Activated T-helper 2 cell treated with anti-CD3 and anti-CD28 coated beads, Interferon-gamma antibody, Interleukin-2, Interleukin-4, amounts not matched to agents 10 μg/mL and 5 μg/mL and 100 μg/mL, durations not matched to agents 14 hours and 24 hours and 36 hours (primary cell): ENCODE measurements around the gene HS3ST5. TPM values are rescaled to one million over a fixed set of nuclear protein-coding genes. Genes with fewer than 3 reads are reported as not detected.

ENCODE experiments used
- DNase-seq: peaks from one replicate; pipeline ENCODE4 v3.0.0; 2021; ENCODE audit warnings: low spot score
- H3K27ac Mint-ChIP-seq: one replicate; pipeline ENCODE4 v1.8.0; 2021; ENCODE audit warnings: mixed read lengths
- H3K27me3 Mint-ChIP-seq: one replicate; pipeline ENCODE4 v1.8.0; 2021; ENCODE audit warnings: low read depth, mixed read lengths
- H3K36me3 Mint-ChIP-seq: one replicate; pipeline ENCODE4 v1.8.0; 2021; ENCODE audit warnings: low read depth, mixed read lengths
- H3K4me1 Mint-ChIP-seq: one replicate; pipeline ENCODE4 v1.8.0; 2021; ENCODE audit warnings: low read depth, mixed read lengths
- H3K4me3 Mint-ChIP-seq: one replicate; pipeline ENCODE4 v1.8.0; 2021; ENCODE audit warnings: low read depth, mild to moderate bottlenecking, moderate library complexity, mixed read lengths
- H3K9me3 Mint-ChIP-seq: one replicate; pipeline ENCODE4 v1.8.0; 2021; ENCODE audit warnings: mixed read lengths
- intact Hi-C: fragments of 100-400 bp; cut with micrococcal nuclease; formaldehyde crosslinking; loops from one replicate; pipeline ENCODE4 v1.15.1; 2023
- total RNA-seq: library from RNA; stranded (reverse); gene quantifications from 2 replicates; pipeline ENCODE4 v1.2.3, GENCODE V29; 2022

Gene HS3ST5
- total RNA-seq, 1 donor from 2014 or later, result not detected

DNA sequence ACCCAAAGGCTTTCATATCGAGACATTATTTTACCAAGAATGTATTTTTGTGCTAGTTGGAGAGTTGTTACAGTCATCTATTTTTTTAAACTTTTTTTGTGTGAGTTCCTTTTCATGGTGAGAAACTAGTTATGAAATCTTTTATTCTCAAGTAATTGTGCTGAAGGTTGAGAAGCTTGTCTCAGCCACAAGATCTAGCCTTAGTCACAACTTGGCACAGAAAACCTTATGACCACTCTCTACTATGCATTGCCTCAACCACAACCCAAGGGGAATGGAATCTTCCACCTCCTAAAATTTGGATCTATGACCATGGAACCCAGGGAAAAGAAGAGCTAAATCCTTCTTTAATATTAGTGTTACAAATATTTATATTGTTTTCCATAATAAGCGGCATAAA lies 58.5 kb downstream of the HS3ST5 start:
- intact Hi-C loops, result no loop called here
- no peak overlapping the region for H3K27ac Mint-ChIP-seq
- no peak for DNase-seq
- H3K36me3 Mint-ChIP-seq, result no peaks in the 10 kb centered on the region
- peaks cover 3% of the 10 kb centered on the region for H3K27me3 Mint-ChIP-seq
- H3K4me3 Mint-ChIP-seq, result no peak overlapping the region
- H3K9me3 Mint-ChIP-seq, result no peaks in the 10 kb centered on the region
- H3K4me1 Mint-ChIP-seq, result no peaks in the 10 kb centered on the region

DNA sequence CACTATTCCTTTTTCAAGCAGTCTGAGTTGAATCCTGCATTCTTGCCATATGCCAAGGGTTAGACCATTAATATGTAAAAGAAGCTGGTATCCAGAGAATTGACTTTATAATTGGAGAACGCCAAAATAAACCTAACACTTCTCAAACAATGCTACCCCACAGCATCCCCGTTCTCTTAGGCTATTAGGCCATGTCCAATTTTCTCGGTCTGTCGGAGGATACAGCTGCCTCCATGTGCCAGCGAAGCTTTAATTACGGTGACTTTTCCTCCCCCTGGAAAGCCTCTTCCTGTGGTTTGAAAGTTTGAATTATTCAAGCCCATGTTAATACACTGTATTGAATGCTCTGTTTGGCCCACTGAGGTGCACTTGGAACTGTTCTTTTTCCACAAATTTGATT lies 60.5 kb downstream of the HS3ST5 start:
- intact Hi-C loops, result no loop called here
- Mint-ChIP-seq H3K27ac (no peak overlapping the region), H3K36me3 (no peaks in the 10 kb centered on the region), H3K27me3 (peaks cover 3% of the 10 kb centered on the region), H3K9me3 (no peaks in the 10 kb centered on the region), H3K4me3 (no peak overlapping the region), H3K4me1 (no peaks in the 10 kb centered on the region)
- no peak for DNase-seq

DNA sequence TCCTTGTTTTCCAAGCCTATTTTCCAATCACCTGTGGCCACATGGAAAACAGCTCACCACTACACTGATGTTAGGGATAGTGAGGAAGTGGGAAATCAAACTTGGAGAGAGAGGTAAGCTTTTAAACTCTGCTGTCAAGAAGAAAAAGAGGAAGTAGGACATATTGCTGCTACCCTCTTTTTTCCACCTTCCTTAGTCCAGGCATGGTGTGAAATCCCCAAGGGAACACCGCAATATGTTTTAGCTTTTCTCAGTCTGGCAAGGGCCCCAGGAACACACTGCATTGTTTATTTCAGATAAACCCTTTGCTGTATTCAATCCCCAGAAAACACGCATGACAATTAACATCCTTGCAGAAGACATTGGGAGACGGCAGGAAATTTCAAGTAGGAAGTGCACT lies 61.3 kb downstream of the HS3ST5 start:
- Mint-ChIP-seq H3K27me3 (peaks cover 3% of the 10 kb centered on the region), H3K9me3 (no peaks in the 10 kb centered on the region), H3K4me1 (no peaks in the 10 kb centered on the region), H3K4me3 (no peak overlapping the region), H3K36me3 (no peaks in the 10 kb centered on the region), H3K27ac (no peak overlapping the region)
- DNase-seq, result no peak
- intact Hi-C loops, result no loop called here

DNA sequence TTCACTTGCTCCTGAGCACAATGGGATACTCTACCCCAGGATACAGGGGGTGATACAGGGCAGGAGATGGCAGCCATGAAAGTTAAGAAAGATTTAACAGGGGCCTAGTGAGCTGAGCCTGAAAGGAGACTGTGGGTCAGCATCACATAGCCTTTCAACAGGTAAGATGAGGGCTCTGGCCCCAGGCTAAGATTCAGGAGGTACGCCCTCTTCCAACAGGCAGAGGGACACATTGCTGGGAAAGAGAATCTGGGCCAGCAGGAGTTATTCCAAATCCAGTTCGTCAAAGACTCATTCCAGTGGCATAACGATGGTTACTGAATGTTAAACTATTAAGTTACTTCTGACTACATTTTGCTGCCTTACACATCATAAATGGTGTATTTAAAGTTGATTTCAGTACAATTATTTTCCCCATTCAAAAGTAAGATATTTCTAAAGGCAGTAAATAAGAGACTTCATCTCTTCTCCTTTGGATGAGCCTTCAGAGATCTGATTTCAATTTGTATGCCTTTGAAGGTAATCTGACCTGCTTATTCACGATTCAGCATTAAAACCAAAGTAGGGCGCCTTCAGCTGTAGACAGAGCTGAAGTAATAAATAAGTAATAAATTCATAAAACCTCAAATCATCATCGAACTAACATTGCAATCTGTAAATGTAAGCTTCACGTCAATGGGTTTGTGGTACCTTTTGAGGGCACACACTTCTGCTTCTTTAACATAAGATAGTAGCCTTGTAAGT lies 62.4 kb downstream of the HS3ST5 start:
- no peaks in the 10 kb centered on the region for H3K36me3 Mint-ChIP-seq
- no peak overlapping the region for H3K27ac Mint-ChIP-seq
- no peak for DNase-seq
- H3K4me1 Mint-ChIP-seq, result no peaks in the 10 kb centered on the region
- intact Hi-C loops, result no loop called here
- no peak overlapping the region for H3K4me3 Mint-ChIP-seq
- H3K9me3 Mint-ChIP-seq, result no peaks in the 10 kb centered on the region
- H3K27me3 Mint-ChIP-seq, result peaks cover 3% of the 10 kb centered on the region

DNA sequence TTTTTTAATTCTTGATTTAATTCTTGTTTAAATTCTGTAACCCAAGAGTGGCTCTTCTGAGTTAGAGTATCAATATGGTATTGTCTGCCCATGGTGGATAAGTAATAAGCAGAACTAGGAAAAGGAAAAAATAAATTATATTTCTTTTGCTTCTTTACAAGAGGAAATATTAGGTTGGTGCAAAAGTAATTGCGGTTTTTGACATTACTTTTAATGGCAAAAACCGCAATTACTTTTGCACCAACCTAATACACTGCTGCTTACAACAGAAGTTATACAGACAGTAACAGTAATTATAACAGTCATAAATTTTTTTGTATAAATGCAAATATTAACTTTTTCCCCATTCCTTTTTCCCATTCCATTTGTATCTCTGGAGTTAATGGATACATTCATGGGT lies 65.6 kb downstream of the HS3ST5 start:
- no peaks in the 10 kb centered on the region for H3K27me3 Mint-ChIP-seq
- intact Hi-C loops, result no loop called here
- H3K9me3 Mint-ChIP-seq, result no peaks in the 10 kb centered on the region

DNA sequence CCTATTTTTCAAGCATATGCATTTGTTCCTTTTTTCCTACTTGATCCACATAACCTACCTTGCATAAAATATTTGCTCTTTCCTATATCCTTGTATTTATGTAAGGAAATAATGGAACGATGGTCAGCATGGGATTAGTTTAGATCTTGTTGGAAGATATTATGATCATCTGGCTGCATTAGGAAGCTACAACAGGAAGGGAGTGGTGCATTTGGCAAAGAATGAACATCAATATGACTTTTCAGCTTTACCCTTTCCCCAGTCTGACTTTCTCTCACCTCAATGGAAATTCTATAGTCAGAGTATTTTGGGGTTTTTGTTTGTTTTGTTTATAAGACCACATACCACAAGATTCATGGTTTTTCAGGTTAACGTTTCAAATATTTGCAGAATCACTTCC lies 66.0 kb downstream of the HS3ST5 start:
- intact Hi-C loops, result no loop called here
- H3K27me3 Mint-ChIP-seq, result no peaks in the 10 kb centered on the region
- H3K4me3 Mint-ChIP-seq, result no peak overlapping the region
- no peaks in the 10 kb centered on the region for H3K36me3 Mint-ChIP-seq
- DNase-seq, result no peak
- no peaks in the 10 kb centered on the region for H3K9me3 Mint-ChIP-seq
- no peak overlapping the region for H3K27ac Mint-ChIP-seq
- H3K4me1 Mint-ChIP-seq, result no peaks in the 10 kb centered on the region

More for the DNA sequence above, 65.6 kb downstream of the HS3ST5 start:
- no peak overlapping the region for H3K4me3 Mint-ChIP-seq
- H3K36me3 Mint-ChIP-seq, result no peaks in the 10 kb centered on the region
- no peaks in the 10 kb centered on the region for H3K4me1 Mint-ChIP-seq
- no peak for DNase-seq
- H3K27ac Mint-ChIP-seq, result no peak overlapping the region

DNA sequence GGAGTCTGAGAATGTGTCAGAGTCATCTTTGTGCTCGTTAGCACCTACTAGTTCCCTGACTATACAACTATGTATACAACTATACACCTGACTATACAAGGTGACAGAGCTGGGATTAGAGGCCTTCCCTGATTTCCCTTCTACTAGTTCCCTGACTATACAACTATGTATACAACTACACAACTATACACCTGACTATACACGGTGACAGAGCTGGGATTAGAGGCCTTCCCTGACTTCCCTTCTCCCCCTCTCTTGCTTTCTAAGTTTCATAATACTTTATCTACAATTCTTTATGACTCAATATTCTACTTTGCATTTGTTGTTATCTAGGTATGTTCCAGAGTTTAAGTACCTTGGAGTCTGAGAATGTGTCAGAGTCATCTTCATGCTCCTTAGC lies 68.0 kb downstream of the HS3ST5 start:
- DNase-seq, result no peak
- no peaks in the 10 kb centered on the region for H3K4me1 Mint-ChIP-seq
- no peaks in the 10 kb centered on the region for H3K9me3 Mint-ChIP-seq
- H3K36me3 Mint-ChIP-seq, result no peaks in the 10 kb centered on the region
- intact Hi-C loops, result no loop called here
- no peak overlapping the region for H3K27ac Mint-ChIP-seq
- no peak overlapping the region for H3K4me3 Mint-ChIP-seq
- no peaks in the 10 kb centered on the region for H3K27me3 Mint-ChIP-seq

DNA sequence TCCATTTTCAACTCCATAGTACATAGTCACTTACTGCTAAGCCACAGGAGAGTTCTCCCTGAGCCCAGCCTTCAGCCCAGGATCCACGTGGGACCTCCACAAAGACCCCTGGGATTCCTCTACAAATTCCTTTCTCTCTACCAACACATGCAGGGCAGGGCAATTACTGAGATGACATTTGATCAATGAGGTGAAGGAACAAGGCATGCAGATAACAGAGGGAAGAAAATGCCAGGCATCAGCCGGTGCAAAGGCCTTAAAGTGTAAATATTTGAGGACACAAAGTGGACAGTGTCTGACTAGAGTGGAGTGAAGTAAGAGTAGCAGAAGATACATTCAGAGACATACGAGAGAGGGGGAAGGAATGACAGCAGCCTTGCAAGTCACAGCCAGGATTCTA lies 70.2 kb downstream of the HS3ST5 start:
- Mint-ChIP-seq H3K4me1 (no peaks in the 10 kb centered on the region), H3K27ac (no peak overlapping the region), H3K4me3 (no peak overlapping the region), H3K36me3 (no peaks in the 10 kb centered on the region), H3K27me3 (no peaks in the 10 kb centered on the region), H3K9me3 (no peaks in the 10 kb centered on the region)
- intact Hi-C loops, result no loop called here
- DNase-seq, result no peak

DNA sequence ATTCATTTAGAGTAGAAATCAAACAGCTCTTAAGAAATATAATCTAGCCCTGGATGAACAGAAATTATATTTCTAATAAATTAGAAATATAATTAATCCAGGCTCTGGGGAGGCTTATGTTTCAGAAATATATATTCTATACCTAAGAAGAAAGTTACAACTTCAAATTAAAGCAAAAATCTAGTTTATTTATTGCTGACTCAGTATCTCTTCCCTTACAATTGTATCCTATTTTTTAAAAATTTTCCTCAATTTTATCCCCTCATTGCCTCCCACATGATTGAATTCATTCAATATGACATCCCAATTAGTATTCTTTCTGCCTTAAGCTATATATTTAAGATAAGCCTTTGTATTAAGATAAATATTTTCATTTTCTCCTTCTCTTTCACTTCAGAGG lies 71.4 kb downstream of the HS3ST5 start:
- intact Hi-C loops, result no loop called here
- Mint-ChIP-seq H3K4me3 (no peak overlapping the region), H3K4me1 (no peaks in the 10 kb centered on the region), H3K27ac (no peak overlapping the region), H3K9me3 (no peaks in the 10 kb centered on the region), H3K27me3 (no peaks in the 10 kb centered on the region), H3K36me3 (no peaks in the 10 kb centered on the region)
- DNase-seq, result no peak

DNA sequence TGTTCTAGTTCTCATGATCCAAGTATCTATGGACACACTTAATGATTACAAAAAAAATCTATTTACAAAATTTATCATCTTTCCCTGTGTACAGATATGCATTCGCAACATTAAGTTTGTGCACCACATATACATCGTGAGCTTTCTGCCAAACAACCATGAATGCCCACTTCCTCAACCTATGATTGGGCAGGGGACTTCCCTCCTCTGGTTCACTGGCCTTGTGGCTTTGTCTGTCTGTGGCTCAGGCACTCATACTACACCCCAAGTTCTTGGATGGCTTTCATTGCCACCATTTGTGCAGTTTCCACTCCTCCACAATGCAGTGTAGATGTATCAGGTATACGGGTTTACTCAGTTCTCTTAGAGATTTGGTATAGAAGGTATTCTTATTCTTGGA lies 74.9 kb downstream of the HS3ST5 start:
- DNase-seq, result no peak
- intact Hi-C loops, result no loop called here
- no peaks in the 10 kb centered on the region for H3K36me3 Mint-ChIP-seq
- no peaks in the 10 kb centered on the region for H3K9me3 Mint-ChIP-seq
- H3K4me1 Mint-ChIP-seq, result no peaks in the 10 kb centered on the region
- no peak overlapping the region for H3K27ac Mint-ChIP-seq
- no peaks in the 10 kb centered on the region for H3K27me3 Mint-ChIP-seq
- no peak overlapping the region for H3K4me3 Mint-ChIP-seq

DNA sequence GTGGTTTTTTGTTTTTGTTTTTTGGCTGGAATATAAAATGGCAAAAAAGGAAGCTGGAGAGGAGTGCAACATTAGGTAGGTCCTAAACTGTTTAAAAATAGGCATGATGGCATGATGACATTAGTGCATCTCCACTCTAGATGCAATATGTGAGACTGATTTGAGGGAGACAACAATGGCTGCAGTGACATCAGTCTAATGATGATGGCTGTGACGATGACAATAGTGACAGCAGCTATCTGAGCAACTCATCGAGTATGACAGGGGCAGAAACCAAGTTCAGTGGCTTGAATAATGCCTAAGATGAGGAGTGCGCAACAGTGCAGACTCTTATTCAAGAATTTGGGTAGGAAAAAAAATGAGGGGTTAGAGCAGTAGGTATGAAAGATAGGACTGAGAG lies 82.0 kb downstream of the HS3ST5 start:
- H3K4me1 Mint-ChIP-seq, result no peaks in the 10 kb centered on the region
- no peaks in the 10 kb centered on the region for H3K9me3 Mint-ChIP-seq
- no peak overlapping the region for H3K4me3 Mint-ChIP-seq
- no peak overlapping the region for H3K27ac Mint-ChIP-seq
- DNase-seq, result no peak
- intact Hi-C loops, result no loop called here
- no peaks in the 10 kb centered on the region for H3K27me3 Mint-ChIP-seq
- H3K36me3 Mint-ChIP-seq, result no peaks in the 10 kb centered on the region

DNA sequence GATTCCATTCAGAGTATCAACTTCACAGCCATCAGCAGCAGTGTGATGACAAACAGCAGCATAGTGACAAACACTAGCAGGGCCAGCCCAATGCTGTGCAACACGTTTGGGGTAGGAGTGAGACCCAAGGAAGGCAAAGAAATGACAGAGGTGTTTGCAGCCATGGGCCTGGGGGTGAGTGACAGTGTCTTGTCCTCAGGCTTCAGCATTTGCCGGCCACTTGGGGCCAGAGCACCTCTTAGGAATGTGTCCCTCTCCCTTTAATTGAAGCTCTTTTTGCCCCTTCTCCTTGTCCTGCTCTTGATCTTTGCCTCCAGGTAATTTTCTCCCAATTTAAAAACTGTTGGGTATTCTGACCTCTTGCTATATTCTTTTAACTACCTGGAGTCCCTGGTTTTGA lies 84.4 kb downstream of the HS3ST5 start:
- no peaks in the 10 kb centered on the region for H3K9me3 Mint-ChIP-seq
- DNase-seq, result no peak
- H3K27ac Mint-ChIP-seq, result no peak overlapping the region
- no peaks in the 10 kb centered on the region for H3K36me3 Mint-ChIP-seq
- intact Hi-C loops, result no loop called here
- H3K27me3 Mint-ChIP-seq, result no peaks in the 10 kb centered on the region
- H3K4me3 Mint-ChIP-seq, result no peak overlapping the region
- H3K4me1 Mint-ChIP-seq, result no peaks in the 10 kb centered on the region

DNA sequence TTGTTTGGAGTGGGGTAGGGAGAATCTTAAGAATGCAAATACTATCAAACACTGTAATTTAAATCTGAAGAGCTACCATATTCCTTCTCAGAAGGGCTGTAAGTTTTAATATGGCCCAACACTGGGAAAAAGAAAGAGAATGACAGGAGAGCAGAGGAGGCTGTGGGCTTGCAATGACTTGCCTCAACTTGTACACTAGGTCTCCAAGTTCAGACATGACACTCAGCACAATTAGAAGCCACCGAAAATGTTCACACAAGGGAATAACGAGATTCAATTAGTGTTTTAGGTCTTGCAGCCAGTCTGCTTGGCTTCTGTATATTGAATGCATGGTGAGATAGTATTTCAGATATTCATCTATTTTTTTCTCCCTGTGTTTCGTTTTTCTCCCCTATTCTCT lies 89.4 kb downstream of the HS3ST5 start:
- Mint-ChIP-seq H3K27me3 (no peaks in the 10 kb centered on the region), H3K27ac (no peak overlapping the region), H3K4me3 (no peak overlapping the region), H3K9me3 (no peaks in the 10 kb centered on the region), H3K36me3 (no peaks in the 10 kb centered on the region), H3K4me1 (no peaks in the 10 kb centered on the region)
- DNase-seq, result no peak
- intact Hi-C loops, result no loop called here

DNA sequence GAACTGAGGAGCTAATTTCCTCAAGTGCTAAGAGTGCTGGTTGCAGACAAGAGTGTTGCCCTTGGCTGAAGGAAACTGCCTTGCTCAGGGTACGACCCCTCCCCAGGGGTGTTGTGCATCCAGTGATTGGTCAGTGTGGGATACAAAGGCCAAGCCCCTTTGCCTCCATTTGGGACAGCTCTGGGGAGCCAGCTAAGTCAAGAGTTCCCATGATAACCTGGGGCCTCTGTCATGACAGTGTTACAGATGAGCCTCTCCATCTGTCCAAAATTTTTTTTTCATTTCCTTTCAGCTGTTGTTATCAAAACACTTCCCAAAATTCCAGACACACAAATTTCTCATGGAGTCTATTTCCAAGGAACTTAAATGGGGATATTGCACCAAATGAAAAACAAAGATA lies 93.3 kb downstream of the HS3ST5 start:
- Mint-ChIP-seq H3K4me3 (no peak overlapping the region), H3K4me1 (no peaks in the 10 kb centered on the region), H3K9me3 (no peaks in the 10 kb centered on the region), H3K27me3 (no peaks in the 10 kb centered on the region), H3K27ac (no peak overlapping the region), H3K36me3 (no peaks in the 10 kb centered on the region)
- DNase-seq, result no peak
- intact Hi-C loops, result no loop called here
